C4-2B (cell line): Measurements from ENCODE around the gene ATXN3.

ENCODE experiments used
- CTCF ChIP-seq: fragments of 450-650 bp; conservative IDR thresholded peaks from 2 replicates; pipeline ENCODE4 v1.5.1; 2017; ENCODE audit warnings: mild to moderate bottlenecking
- ZFX ChIP-seq: fragments of 450-650 bp; IDR thresholded peaks from 2 replicates; pipeline ENCODE4 v1.6.1; 2017

- TF ChIP-seq CTCF (no peak), ZFX (no peak)
These were observed 1.1 kb downstream of the ATXN3 start for GRCh38 chr14:92105073-92105892.
